ENCODE results near the gene EFCAB8.

EFCAB8 gene

DNA sequence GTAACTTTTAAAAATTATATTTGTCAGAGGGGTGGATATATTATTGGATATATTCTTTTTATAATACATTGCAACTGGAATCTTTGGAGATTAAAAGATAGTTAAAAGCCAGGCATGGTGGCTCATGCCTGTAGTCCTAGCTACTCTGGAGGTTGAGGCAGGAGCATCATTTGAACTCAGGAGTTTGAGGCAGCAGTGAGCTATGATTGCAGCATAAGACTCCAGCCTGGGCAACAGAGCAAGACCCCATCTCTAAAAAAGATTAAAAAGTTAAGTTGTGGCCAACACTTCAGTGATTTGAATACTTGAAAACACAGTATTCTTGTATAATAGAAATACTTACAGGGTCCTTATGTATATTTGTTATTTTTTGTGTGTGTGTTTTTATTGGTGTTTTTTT is 23.8 kb upstream of the EFCAB8 start:
- no peak for TF ChIP-seq EGR1 (IDR thresholded peaks at IDR 0.05)
- TF ChIP-seq NFIC (IDR thresholded peaks at IDR 0.05), result no peak
- no peak for TF ChIP-seq ZBTB7A (IDR thresholded peaks at IDR 0.05; ENCODE audit: low read depth)
- TF ChIP-seq MAX (IDR thresholded peaks at IDR 0.05), result no peak
- TF ChIP-seq EP300 (IDR thresholded peaks at IDR 0.05; ENCODE audit: borderline replicate concordance), result no peak
- TF ChIP-seq CREB1 (IDR thresholded peaks at IDR 0.05; ENCODE audit: low read depth), result no peak
- no peak for TF ChIP-seq YY1 (IDR thresholded peaks at IDR 0.05; ENCODE audit: low read depth)
- TF ChIP-seq REST (IDR thresholded peaks at IDR 0.05; ENCODE audit: low read depth), result no peak
- no peak for TF ChIP-seq CEBPB (IDR thresholded peaks at IDR 0.05)
- no peak for TF ChIP-seq RAD21 (IDR thresholded peaks at IDR 0.05; ENCODE audit: low read depth)
- no peak for TF ChIP-seq TEAD4 (IDR thresholded peaks at IDR 0.05)
- no peak for TF ChIP-seq FOXM1 (IDR thresholded peaks at IDR 0.05; ENCODE audit: borderline replicate concordance, low read depth)
- TF ChIP-seq TCF12 (IDR thresholded peaks at IDR 0.05; ENCODE audit: low read depth), result no peak
- TF ChIP-seq TAF1 (IDR thresholded peaks at IDR 0.05; ENCODE audit: low read depth), result no peak

DNA sequence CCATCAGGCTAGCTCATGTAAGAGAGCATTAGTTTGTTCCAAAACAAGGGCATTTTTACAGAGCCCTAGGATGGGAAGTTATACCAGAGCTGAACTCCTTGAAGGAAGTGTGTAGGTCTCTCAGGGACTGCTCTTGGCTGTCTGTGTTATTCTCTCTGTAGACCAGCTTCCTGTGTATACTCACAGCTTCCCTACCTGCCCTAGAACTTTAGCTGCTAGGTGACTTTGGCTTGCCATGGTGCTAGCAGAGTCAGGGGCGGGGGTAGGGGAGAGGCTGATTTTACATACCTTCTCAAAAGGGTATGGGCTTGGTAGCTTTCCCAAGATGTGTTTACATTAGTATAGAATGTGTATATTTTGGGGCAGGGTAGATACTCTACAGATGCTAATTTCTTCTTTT is 21.6 kb upstream of the EFCAB8 start:
- TF ChIP-seq TAF1 (IDR thresholded peaks at IDR 0.05; ENCODE audit: low read depth) (no peak), REST (IDR thresholded peaks at IDR 0.05; ENCODE audit: low read depth) (no peak), ZBTB7A (IDR thresholded peaks at IDR 0.05; ENCODE audit: low read depth) (no peak), EGR1 (IDR thresholded peaks at IDR 0.05) (no peak), EP300 (IDR thresholded peaks at IDR 0.05; ENCODE audit: borderline replicate concordance) (no peak), TEAD4 (IDR thresholded peaks at IDR 0.05) (no peak), CEBPB (IDR thresholded peaks at IDR 0.05) (no peak), NFIC (IDR thresholded peaks at IDR 0.05) (no peak), FOXM1 (IDR thresholded peaks at IDR 0.05; ENCODE audit: borderline replicate concordance, low read depth) (no peak)

GRCh38 chr20:32839227-32839981 is 19.3 kb upstream of the EFCAB8 start:
- TF ChIP-seq MAX (IDR thresholded peaks at IDR 0.05) (no peak), CEBPB (IDR thresholded peaks at IDR 0.05) (no peak), EGR1 (IDR thresholded peaks at IDR 0.05) (no peak), ZBTB7A (IDR thresholded peaks at IDR 0.05; ENCODE audit: low read depth) (no peak), TAF1 (IDR thresholded peaks at IDR 0.05; ENCODE audit: low read depth) (no peak), RAD21 (IDR thresholded peaks at IDR 0.05; ENCODE audit: low read depth) (no peak), YY1 (IDR thresholded peaks at IDR 0.05; ENCODE audit: low read depth) (no peak), TEAD4 (IDR thresholded peaks at IDR 0.05) (no peak)

- no peak for TF ChIP-seq FOXM1 (IDR thresholded peaks at IDR 0.05; ENCODE audit: borderline replicate concordance, low read depth)
- TF ChIP-seq TCF12 (IDR thresholded peaks at IDR 0.05; ENCODE audit: low read depth), result no peak
- TF ChIP-seq CREB1 (IDR thresholded peaks at IDR 0.05; ENCODE audit: low read depth), result no peak
- TF ChIP-seq MAX (IDR thresholded peaks at IDR 0.05), result no peak
- no peak for TF ChIP-seq NFIC (IDR thresholded peaks at IDR 0.05)
- no peak for TF ChIP-seq YY1 (IDR thresholded peaks at IDR 0.05; ENCODE audit: low read depth)
- no peak for TF ChIP-seq EGR1 (IDR thresholded peaks at IDR 0.05)
- no peak for TF ChIP-seq USF1 (IDR thresholded peaks at IDR 0.05)
- no peak for TF ChIP-seq TEAD4 (IDR thresholded peaks at IDR 0.05)
- TF ChIP-seq RAD21 (IDR thresholded peaks at IDR 0.05; ENCODE audit: low read depth), result no peak
- no peak for TF ChIP-seq ZBTB7A (IDR thresholded peaks at IDR 0.05; ENCODE audit: low read depth)
- TF ChIP-seq REST (IDR thresholded peaks at IDR 0.05; ENCODE audit: low read depth), result no peak
- no peak for TF ChIP-seq CEBPB (IDR thresholded peaks at IDR 0.05)
- no peak for TF ChIP-seq TAF1 (IDR thresholded peaks at IDR 0.05; ENCODE audit: low read depth)
- no peak for TF ChIP-seq EP300 (IDR thresholded peaks at IDR 0.05; ENCODE audit: borderline replicate concordance)
Measured at GRCh38 chr20:32839982-32840285, 18.8 kb upstream of the EFCAB8 start.

Data from Ishikawa (cell line).